K562 (cell line): ENCODE measurements around the gene PXMP2. TPM values are rescaled to one million over a fixed set of nuclear protein-coding genes. Genes with fewer than 3 reads are reported as not detected.

Experiments
- ARID2 ChIP-seq: fragments of 450-650 bp; IDR thresholded peaks from 2 replicates; pipeline ENCODE4 v1.6.1; 2017; ENCODE audit warnings: antibody characterized with exemption, mild to moderate bottlenecking
- BACH1 ChIP-seq: fragments of 200-800 bp; sonication (Bioruptor generic); IDR thresholded peaks from 2 replicates; pipeline ENCODE4 v1.6.1; 2016; ENCODE audit warnings: missing genetic modification characterization, missing compliant biosample characterization
- BHLHE40 ChIP-seq: IDR thresholded peaks from 2 replicates; pipeline ENCODE4 v1.6.1; 2011; ENCODE audit warnings: low read length, improper control_type of control experiment
- BRD9 ChIP-seq: fragments of 450-650 bp; IDR thresholded peaks from 2 replicates; pipeline ENCODE4 v1.6.1; 2018; ENCODE audit warnings: low read depth; ENCODE audit not compliant: partially characterized antibody
- BRF1 ChIP-seq: IDR thresholded peaks from 3 replicates; pipeline ENCODE4 v1.6.1; 2011; ENCODE audit warnings: borderline replicate concordance, mild to moderate bottlenecking; ENCODE audit not compliant: insufficient read length; ENCODE audit errors: extremely low read depth
- EZH2 ChIP-seq: IDR thresholded peaks from 2 replicates; pipeline ENCODE4 v1.6.1; 2012; ENCODE audit warnings: low read depth, mild to moderate bottlenecking, inconsistent platforms, low read length, borderline replicate concordance
- FOXP1 ChIP-seq: sonication (generic); formaldehyde crosslinking; IDR thresholded peaks from 2 replicates; pipeline ENCODE4 v1.8.0; 2022; ENCODE audit warnings: mild to moderate bottlenecking, missing genetic modification reagents
- RBBP5 ChIP-seq: fragments of 200-600 bp; sonication (generic); IDR thresholded peaks from 2 replicates; pipeline ENCODE4 v1.6.1; 2012; ENCODE audit warnings: borderline replicate concordance, mild to moderate bottlenecking, low read length, control low read depth, inconsistent platforms; ENCODE audit not compliant: insufficient read depth, poor library complexity, severe bottlenecking
- RBM14 ChIP-seq: fragments of 200-400 bp; formaldehyde crosslinking; IDR thresholded peaks from 2 replicates; pipeline ENCODE4 v1.6.1; 2018; ENCODE audit warnings: low read depth, mild to moderate bottlenecking, low read length, moderate library complexity, borderline replicate concordance; ENCODE audit not compliant: insufficient read depth
- RREB1 ChIP-seq: fragments of 250-450 bp; sonication (Bioruptor Pico); IDR thresholded peaks from 2 replicates; pipeline ENCODE4 v1.4.0; 2020
- SMAD4 ChIP-seq: fragments of 250-450 bp; sonication (Bioruptor Pico); conservative IDR thresholded peaks from 2 replicates; pipeline ENCODE4 v1.8.0; 2021; ENCODE audit warnings: inconsistent platforms, mild to moderate bottlenecking, moderate library complexity
- SNRNP70 ChIP-seq: fragments of 200-400 bp; formaldehyde crosslinking; optimal IDR thresholded peaks from 2 replicates; pipeline ENCODE3; 2017; ENCODE audit warnings: low read depth, low read length
- ZNF140 ChIP-seq: fragments of 250-450 bp; sonication (Bioruptor Pico); IDR thresholded peaks from 2 replicates; pipeline ENCODE4 v1.8.0; 2021; ENCODE audit warnings: moderate library complexity, mild to moderate bottlenecking, inconsistent platforms
- ZNF175 ChIP-seq: fragments of 200-800 bp; sonication (Bioruptor generic); IDR thresholded peaks from 2 replicates; pipeline ENCODE4 v1.6.1; 2016; ENCODE audit warnings: low read depth, mild to moderate bottlenecking, missing genetic modification characterization, missing compliant biosample characterization
- polyA plus RNA-seq, 8 experiments: library from polyadenylated mRNA; depleted of rRNA in 4 of 8; stranded (reverse) in 5 of 8; unstranded in 3 of 8; fragments of >200 nt; fragmentation: Nextera tagmentation in 2 of 8; fragmentation: Illumina TruSeq in 1 of 8; extraction: Ambion mirVana in 2 of 8; extraction: Trizol in 1 of 8; gene quantifications; 2 replicates each; pipeline versions ENCODE4 v1.2.1 to v1.2.3, GENCODE V29; 2011 to 2014; ENCODE audit warnings: inconsistent platforms in 1 of 8, missing spikeins in 1 of 8
- total RNA-seq, 7 experiments: library from RNA; depleted of rRNA in 6 of 7; stranded (reverse); fragments of >200 nt in 6 of 7; fragmentation: Illumina TruSeq in 2 of 7; extraction: Trizol in 2 of 7; gene quantifications; 2 replicates each; pipeline versions ENCODE4 v1.2.1 to v1.2.3, GENCODE V29; 2011 to 2021; ENCODE audit warnings: low replicate concordance in 1 of 7
- TF ChIP-seq, protein P1 (sequence below): fragments of 250-450 bp; sonication (Bioruptor Pico); IDR thresholded peaks from 2 replicates; pipeline ENCODE4 v1.8.0; 2022; ENCODE audit warnings: inconsistent platforms
- TF ChIP-seq, protein P2 (sequence below): fragments of 250-450 bp; sonication (Bioruptor Pico); IDR thresholded peaks from 2 replicates; pipeline ENCODE4 v1.9.0; 2021; ENCODE audit warnings: mild to moderate bottlenecking, inconsistent platforms
- TF ChIP-seq, protein P3 (sequence below): IDR thresholded peaks from 2 replicates; pipeline ENCODE4 v1.6.1; 2011; ENCODE audit not compliant: insufficient read length; ENCODE audit errors: extremely low read depth

The PXMP2 gene
- total and polyA plus RNA-seq, 9 of the 15 experiments (the other 6 are each of a cell fraction or from before 2014, with no cell fraction given), result 3.0 to 66.1 (median 44.7) TPM

DNA sequence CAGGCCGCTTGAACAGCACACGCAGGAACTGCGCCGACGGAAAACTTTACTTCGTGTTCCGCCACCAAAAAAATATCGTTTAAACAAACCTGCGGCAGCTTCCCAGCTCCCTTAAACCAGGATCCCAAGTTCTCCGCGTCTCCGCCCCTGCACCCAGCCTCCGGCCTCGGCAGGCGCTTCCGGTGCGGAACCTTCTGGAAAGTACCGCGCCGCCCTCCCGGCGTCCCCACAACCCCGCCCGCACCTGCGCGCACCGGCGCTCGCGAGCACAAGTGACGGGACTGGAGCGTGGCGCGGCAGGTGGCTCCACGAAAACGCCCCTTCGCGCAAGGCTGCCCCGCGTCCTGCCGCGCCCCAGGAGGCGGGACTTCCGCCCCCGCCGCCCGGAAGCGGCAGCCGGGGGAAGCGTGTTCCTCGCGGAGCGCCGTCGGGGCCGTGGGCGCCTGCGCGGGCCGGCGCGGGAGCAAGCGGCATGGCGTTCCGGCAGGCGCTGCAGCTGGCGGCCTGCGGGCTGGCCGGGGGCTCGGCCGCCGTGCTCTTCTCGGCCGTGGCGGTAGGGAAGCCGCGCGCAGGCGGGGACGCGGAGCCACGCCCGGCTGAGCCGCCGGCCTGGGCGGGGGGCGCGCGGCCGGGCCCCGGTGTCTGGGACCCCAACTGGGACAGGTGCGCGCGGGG, 23.2 kb downstream of the PXMP2 start, which contains the start of gene PGAM5 (continued):
- TF ChIP-seq SMAD4 (CRISPR knock-in tag) (no peak), RREB1 (CRISPR knock-in tag) (no peak), FOXP1 (peak; percentile 54; the same call in 1 of the 2 replicates), RBM14 (no peak), EZH2 (no peak), ZNF175 (CRISPR knock-in tag) (no peak), BHLHE40 (peak; percentile 40; the same call in 1 of the 2 replicates), ARID2 (no peak), BACH1 (tag) (no peak), SNRNP70 (no peak), BRD9 (no peak), RBBP5 (peak; percentile 63), ZNF140 (CRISPR knock-in tag) (no peak), BRF1 (no peak)
- TF ChIP-seq, protein P1, sequence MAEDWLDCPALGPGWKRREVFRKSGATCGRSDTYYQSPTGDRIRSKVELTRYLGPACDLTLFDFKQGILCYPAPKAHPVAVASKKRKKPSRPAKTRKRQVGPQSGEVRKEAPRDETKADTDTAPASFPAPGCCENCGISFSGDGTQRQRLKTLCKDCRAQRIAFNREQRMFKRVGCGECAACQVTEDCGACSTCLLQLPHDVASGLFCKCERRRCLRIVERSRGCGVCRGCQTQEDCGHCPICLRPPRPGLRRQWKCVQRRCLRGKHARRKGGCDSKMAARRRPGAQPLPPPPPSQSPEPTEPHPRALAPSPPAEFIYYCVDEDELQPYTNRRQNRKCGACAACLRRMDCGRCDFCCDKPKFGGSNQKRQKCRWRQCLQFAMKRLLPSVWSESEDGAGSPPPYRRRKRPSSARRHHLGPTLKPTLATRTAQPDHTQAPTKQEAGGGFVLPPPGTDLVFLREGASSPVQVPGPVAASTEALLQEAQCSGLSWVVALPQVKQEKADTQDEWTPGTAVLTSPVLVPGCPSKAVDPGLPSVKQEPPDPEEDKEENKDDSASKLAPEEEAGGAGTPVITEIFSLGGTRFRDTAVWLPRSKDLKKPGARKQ, result no peak
- TF ChIP-seq, protein P2, sequence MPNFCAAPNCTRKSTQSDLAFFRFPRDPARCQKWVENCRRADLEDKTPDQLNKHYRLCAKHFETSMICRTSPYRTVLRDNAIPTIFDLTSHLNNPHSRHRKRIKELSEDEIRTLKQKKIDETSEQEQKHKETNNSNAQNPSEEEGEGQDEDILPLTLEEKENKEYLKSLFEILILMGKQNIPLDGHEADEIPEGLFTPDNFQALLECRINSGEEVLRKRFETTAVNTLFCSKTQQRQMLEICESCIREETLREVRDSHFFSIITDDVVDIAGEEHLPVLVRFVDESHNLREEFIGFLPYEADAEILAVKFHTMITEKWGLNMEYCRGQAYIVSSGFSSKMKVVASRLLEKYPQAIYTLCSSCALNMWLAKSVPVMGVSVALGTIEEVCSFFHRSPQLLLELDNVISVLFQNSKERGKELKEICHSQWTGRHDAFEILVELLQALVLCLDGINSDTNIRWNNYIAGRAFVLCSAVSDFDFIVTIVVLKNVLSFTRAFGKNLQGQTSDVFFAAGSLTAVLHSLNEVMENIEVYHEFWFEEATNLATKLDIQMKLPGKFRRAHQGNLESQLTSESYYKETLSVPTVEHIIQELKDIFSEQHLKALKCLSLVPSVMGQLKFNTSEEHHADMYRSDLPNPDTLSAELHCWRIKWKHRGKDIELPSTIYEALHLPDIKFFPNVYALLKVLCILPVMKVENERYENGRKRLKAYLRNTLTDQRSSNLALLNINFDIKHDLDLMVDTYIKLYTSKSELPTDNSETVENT (CRISPR knock-in tag), result peak; percentile 82; the same call in 1 of the 2 replicates
- TF ChIP-seq, protein P3, sequence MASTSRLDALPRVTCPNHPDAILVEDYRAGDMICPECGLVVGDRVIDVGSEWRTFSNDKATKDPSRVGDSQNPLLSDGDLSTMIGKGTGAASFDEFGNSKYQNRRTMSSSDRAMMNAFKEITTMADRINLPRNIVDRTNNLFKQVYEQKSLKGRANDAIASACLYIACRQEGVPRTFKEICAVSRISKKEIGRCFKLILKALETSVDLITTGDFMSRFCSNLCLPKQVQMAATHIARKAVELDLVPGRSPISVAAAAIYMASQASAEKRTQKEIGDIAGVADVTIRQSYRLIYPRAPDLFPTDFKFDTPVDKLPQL, result no peak
